ENCODE data around the gene SPOCK2. TPM values are rescaled to one million over a fixed set of nuclear protein-coding genes. Genes with fewer than 3 reads are reported as not detected.

SPOCK2 gene
- total RNA-seq, 1 donor from 2014 or later = 3.2 TPM

DNA sequence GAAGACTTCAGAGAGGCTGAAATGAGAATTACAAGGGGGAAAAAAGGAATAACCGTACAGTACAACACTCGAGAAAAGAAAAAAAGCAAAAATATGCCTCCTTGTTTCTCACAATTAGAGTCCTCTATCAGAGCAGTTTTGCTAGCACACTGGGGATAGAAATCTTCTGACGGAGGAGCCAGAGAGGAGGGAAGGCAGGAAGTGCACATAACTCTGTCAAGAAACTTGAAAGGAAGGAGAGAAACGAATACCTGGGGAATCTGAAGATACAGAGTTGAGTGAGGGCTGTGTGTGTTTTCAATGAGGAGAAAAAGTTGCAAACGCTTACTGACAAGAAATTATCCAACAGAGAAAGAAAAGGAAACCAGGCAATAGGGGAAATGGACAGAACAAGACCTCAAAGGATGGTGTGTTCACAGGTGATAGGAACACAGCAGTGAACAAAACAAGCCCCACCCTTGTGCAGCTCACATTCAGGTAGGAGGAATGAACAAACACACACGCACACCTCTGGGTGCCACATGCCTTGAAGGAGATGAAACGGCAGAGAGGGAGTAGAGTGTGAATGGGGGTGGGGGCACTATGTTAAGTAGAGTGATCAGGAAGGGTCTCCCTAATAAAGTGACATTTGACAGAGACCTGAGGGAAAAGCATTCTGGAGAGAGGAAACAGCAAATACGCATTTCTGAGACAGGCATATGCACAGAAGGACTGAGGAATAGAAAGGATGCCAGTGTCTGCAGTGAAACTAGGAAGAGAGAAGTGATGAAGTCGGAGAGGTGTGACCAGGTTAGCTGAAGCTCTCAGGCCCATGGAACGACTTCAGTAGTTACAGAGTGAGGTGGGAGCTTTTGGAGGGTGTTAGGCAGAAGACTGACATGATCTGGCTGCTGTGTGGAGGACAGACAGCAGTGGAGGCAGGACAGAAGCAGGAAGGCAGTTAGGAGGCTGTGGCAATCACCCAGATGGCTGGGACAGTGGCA lies 46.7 kb upstream of the SPOCK2 start:
- no peak for TF ChIP-seq CTCF (IDR thresholded peaks at IDR 0.05)
- TF ChIP-seq EZH2phosphoT487 (IDR thresholded peaks at IDR 0.05) = no peak
- TF ChIP-seq EZH2 (IDR thresholded peaks at IDR 0.05) = no peak
- Histone ChIP-seq H3K27me3 (no peaks in the 10 kb centered on the region), H3K4me3 (no peak overlapping the region), H3F3A (ENCODE audit: low read depth) (no peaks in the 10 kb centered on the region), H3K79me2 (ENCODE audit: low read depth) (no peaks in the 10 kb centered on the region), H3K9ac (no peak overlapping the region), H3K9me3 (ENCODE audit: low read depth) (no peaks in the 10 kb centered on the region), H3K36me3 (no peaks in the 10 kb centered on the region), H3K27ac (no peak overlapping the region), H2AFZ (replicated peaks) (no peak overlapping the region), H4K20me1 (ENCODE audit: low read depth) (no peaks in the 10 kb centered on the region), H3K4me2 (no peak overlapping the region), H3K4me1 (no peaks in the 10 kb centered on the region)
- H3K9me3 Mint-ChIP-seq = no peaks in the 10 kb centered on the region
- no peak for DNase-seq (ENCODE audit: low spot score)
- H3K27ac Mint-ChIP-seq = peak overlapping the region; percentile 1
- no peak overlapping the region for H3K4me3 Mint-ChIP-seq
- H3K27me3 Mint-ChIP-seq (ENCODE audit: insufficient read depth, low read depth) = no peaks in the 10 kb centered on the region
- H3K36me3 Mint-ChIP-seq = peaks cover 20% of the 10 kb centered on the region
- peaks cover 4% of the 10 kb centered on the region for H3K4me1 Mint-ChIP-seq

DNA sequence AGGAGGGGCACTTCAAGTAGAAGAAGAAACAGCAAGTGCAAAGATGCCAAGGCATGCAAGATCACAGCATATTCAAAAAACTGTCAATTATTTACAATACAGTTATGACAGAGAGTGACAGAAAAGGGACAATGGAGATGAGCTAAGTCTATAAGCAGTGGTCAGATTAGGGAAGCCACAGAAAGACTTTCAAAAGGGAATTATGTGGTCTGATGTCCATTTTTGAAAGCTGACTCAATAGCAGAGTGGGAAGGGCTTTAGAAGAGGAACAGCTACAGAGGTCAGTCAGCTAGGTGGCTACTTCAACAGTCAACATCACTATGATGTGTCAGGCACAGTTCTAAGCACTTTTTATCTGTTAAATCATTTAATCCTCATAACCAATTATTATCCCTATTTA lies 45.2 kb upstream of the SPOCK2 start:
- no peaks in the 10 kb centered on the region for H3K79me2 ChIP-seq (ENCODE audit: low read depth)
- H2AFZ ChIP-seq (replicated peaks) = no peak overlapping the region
- H3K27ac ChIP-seq = no peak overlapping the region
- no peak overlapping the region for H3K4me3 Mint-ChIP-seq
- H3F3A ChIP-seq (ENCODE audit: low read depth) = no peaks in the 10 kb centered on the region
- no peak overlapping the region for H3K27ac Mint-ChIP-seq
- no peaks in the 10 kb centered on the region for H3K36me3 ChIP-seq
- H3K4me3 ChIP-seq = no peak overlapping the region
- H3K4me2 ChIP-seq = no peak overlapping the region
- DNase-seq (ENCODE audit: low spot score) = no peak
- TF ChIP-seq CTCF (IDR thresholded peaks at IDR 0.05) = no peak
- TF ChIP-seq EZH2phosphoT487 (IDR thresholded peaks at IDR 0.05) = no peak
- TF ChIP-seq EZH2 (IDR thresholded peaks at IDR 0.05) = no peak
- peaks cover 24% of the 10 kb centered on the region for H3K36me3 Mint-ChIP-seq
- no peaks in the 10 kb centered on the region for H3K9me3 ChIP-seq (ENCODE audit: low read depth)
- no peak overlapping the region for H3K9ac ChIP-seq
- H3K4me1 Mint-ChIP-seq = peaks cover 4% of the 10 kb centered on the region
- H4K20me1 ChIP-seq (ENCODE audit: low read depth) = no peaks in the 10 kb centered on the region
- H3K4me1 ChIP-seq = no peaks in the 10 kb centered on the region
- no peaks in the 10 kb centered on the region for H3K27me3 Mint-ChIP-seq (ENCODE audit: insufficient read depth, low read depth)
- H3K9me3 Mint-ChIP-seq = no peaks in the 10 kb centered on the region
- H3K27me3 ChIP-seq = no peaks in the 10 kb centered on the region

DNA sequence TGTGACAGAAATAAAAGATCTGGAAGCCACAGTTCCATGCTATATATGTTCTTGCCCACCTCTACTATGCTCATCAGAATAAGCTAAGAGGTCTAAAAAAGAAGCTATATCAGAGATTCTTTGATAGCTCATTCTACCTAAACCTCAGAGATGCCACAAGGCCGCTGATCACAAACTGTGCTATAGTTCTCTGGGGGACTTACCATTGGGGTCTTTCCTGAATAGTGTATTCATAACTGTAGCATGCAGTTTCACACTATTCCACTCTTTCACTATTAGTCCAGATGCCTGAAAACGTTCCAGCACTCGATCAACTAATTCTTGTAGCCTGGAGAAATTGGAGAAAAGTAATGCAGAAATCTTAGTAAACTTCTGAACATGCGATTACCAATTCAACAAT lies 44.5 kb upstream of the SPOCK2 start:
- Histone ChIP-seq H3K27me3 (no peaks in the 10 kb centered on the region), H3K4me2 (no peak overlapping the region), H3K9ac (no peak overlapping the region), H3K4me3 (no peak overlapping the region), H4K20me1 (ENCODE audit: low read depth) (no peaks in the 10 kb centered on the region), H3F3A (ENCODE audit: low read depth) (peaks cover 5% of the 10 kb centered on the region), H3K79me2 (ENCODE audit: low read depth) (no peaks in the 10 kb centered on the region), H3K9me3 (ENCODE audit: low read depth) (no peaks in the 10 kb centered on the region), H3K36me3 (no peaks in the 10 kb centered on the region), H2AFZ (replicated peaks) (no peak overlapping the region), H3K4me1 (no peaks in the 10 kb centered on the region), H3K27ac (no peak overlapping the region)
- no peak for TF ChIP-seq EZH2phosphoT487 (IDR thresholded peaks at IDR 0.05)
- no peak for TF ChIP-seq EZH2 (IDR thresholded peaks at IDR 0.05)
- no peak for TF ChIP-seq CTCF (IDR thresholded peaks at IDR 0.05)
- no peak overlapping the region for H3K4me3 Mint-ChIP-seq
- no peak for DNase-seq (ENCODE audit: low spot score)
- no peaks in the 10 kb centered on the region for H3K27me3 Mint-ChIP-seq (ENCODE audit: insufficient read depth, low read depth)
- peaks cover 4% of the 10 kb centered on the region for H3K4me1 Mint-ChIP-seq
- H3K27ac Mint-ChIP-seq = no peak overlapping the region
- no peaks in the 10 kb centered on the region for H3K9me3 Mint-ChIP-seq
- peaks cover 24% of the 10 kb centered on the region for H3K36me3 Mint-ChIP-seq

Measured in neural progenitor cell (in vitro differentiated cells).